Thyroid gland (tissue), 4 donors: Measurements from ENCODE around the gene SLC25A17.

Experiments used
- CTCF ChIP-seq, 6 experiments: fragments of 200-600 bp in 3 of 6; fragments of 450-650 bp in 3 of 6; sonication (generic) in 3 of 6; IDR thresholded peaks; one replicate each; pipeline ENCODE4 v1.5.1; 2016 to 2019; ENCODE audit warnings: antibody characterized with exemption in 6 of 6, mild to moderate bottlenecking in 2 of 6, inconsistent platforms in 1 of 6, moderate library complexity in 1 of 6
- POLR2A ChIP-seq, 2 donors: fragments of 450-650 bp; IDR thresholded peaks; one replicate each; pipeline ENCODE4 v1.6.1; 2017; ENCODE audit warnings: antibody characterized with exemption in 2 of 2, mild to moderate bottlenecking in 2 of 2, moderate library complexity in 1 of 2

- TF ChIP-seq CTCF (IDR thresholded peaks at IDR 0.05) (no peak), POLR2A (IDR thresholded peaks at IDR 0.05) (no peak)
Measured at GRCh38 chr22:40862013-40862412, 42.9 kb upstream of the SLC25A17 start, which contains the start of gene DNAJB7.
